IPS-20b (cell line): ENCODE measurements around the gene OR10G4.

ENCODE experiments used
- H3K27ac ChIP-seq: one replicate; pipeline ENCODE4 v1.5.1; 2013; ENCODE audit warnings: low read length
- H3K27me3 ChIP-seq: 2 replicates; pipeline ENCODE4 v1.6.1; 2013; ENCODE audit warnings: mild to moderate bottlenecking, low read length, inconsistent platforms; ENCODE audit not compliant: insufficient read depth
- H3K36me3 ChIP-seq: 2 replicates; pipeline ENCODE4 v1.6.1; 2013; ENCODE audit warnings: low read depth, mild to moderate bottlenecking, inconsistent platforms, low read length, moderate library complexity; ENCODE audit not compliant: insufficient read depth
- H3K4me1 ChIP-seq: 2 replicates; pipeline ENCODE4 v1.6.1; 2013; ENCODE audit warnings: mild to moderate bottlenecking, control low read depth, inconsistent platforms, low read length, moderate library complexity; ENCODE audit not compliant: insufficient read depth
- H3K4me3 ChIP-seq: 2 replicates; pipeline ENCODE4 v1.5.1; 2013; ENCODE audit warnings: mild to moderate bottlenecking, low read length, inconsistent platforms
- H3K9ac ChIP-seq: 2 replicates; pipeline ENCODE4 v1.6.1; 2013; ENCODE audit warnings: low read depth, mild to moderate bottlenecking, inconsistent platforms, low read length, moderate library complexity
- H3K9me3 ChIP-seq: 2 replicates; pipeline ENCODE4 v1.6.1; 2013; ENCODE audit warnings: mild to moderate bottlenecking, low read depth, low read length, inconsistent platforms; ENCODE audit not compliant: insufficient read depth

OR10G4 gene

DNA sequence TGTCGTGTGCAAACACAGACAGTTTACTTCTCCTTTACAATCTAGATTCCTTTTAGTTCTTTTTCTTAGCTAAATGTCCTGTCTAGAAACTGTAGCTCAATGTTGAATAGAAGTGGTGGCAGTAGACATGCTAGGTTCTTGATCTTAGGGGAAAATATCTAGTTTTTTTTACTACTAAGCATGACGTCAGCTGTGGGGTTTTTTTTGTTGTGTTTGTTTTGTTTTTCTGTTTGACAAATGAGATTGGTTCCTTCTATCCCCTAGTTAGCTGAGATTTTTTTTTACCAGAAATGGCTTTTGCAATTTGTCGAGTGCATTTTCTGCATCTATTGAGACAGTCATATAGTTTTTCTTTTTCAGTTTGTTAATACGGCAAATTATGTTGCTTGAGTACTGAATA lies 30.6 kb downstream of the OR10G4 start:
- no peaks in the 10 kb centered on the region for H3K9me3 ChIP-seq

DNA sequence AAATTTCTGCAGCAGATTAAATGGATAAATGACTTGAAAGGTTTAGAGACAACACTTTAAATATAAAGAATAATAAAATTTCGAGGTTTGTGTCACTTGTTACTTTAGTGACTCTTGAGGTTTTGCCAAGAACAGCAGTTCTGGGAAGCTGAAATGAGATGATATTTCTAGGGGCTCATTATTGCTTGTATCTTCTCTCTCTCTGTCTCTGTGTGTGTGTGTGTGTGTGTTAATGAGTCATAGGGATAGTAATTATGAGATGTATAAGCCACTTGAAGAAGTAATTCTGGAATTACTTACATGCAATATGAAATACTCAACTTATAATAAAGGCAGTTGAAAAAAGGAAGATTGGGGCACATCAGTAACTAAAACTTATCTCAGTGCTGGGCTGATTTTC lies 38.0 kb downstream of the OR10G4 start:
- H3K27me3 ChIP-seq = no peaks in the 10 kb centered on the region

More for the DNA sequence above, 30.6 kb downstream of the OR10G4 start:
- Histone ChIP-seq H3K4me1 (peaks cover 4% of the 10 kb centered on the region; the same call in 1 of the 2 replicates), H3K27me3 (no peaks in the 10 kb centered on the region), H3K36me3 (no peaks in the 10 kb centered on the region), H3K4me3 (no peak overlapping the region), H3K27ac (no peak overlapping the region), H3K9ac (no peak overlapping the region)

DNA sequence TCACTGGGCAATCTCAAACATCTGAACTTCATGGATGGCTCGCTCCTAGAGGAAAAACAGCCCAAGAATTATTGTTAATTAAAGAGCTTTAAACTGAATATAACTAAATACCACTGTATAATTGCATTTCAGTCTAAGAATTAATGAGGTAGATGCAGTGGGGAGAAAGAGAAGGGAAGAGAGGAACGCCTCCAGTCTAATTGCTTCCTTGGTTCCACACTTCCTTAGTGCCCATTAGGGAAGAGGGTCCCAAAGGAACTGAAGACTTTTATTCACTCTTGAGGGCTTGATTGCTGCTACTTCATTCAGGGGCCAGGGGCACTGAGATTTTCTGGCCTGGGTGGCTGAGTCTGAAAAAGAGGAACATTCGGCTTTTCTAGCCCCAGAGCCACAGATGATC lies 40.2 kb downstream of the OR10G4 start:
- Histone ChIP-seq H3K27ac (no peak overlapping the region), H3K4me3 (no peak overlapping the region), H3K36me3 (no peaks in the 10 kb centered on the region), H3K9ac (no peak overlapping the region), H3K4me1 (no peaks in the 10 kb centered on the region), H3K27me3 (no peaks in the 10 kb centered on the region), H3K9me3 (no peaks in the 10 kb centered on the region)

More for the DNA sequence above, 38.0 kb downstream of the OR10G4 start:
- H3K4me1 ChIP-seq = no peaks in the 10 kb centered on the region
- no peak overlapping the region for H3K9ac ChIP-seq
- no peak overlapping the region for H3K27ac ChIP-seq
- H3K4me3 ChIP-seq = no peak overlapping the region
- no peaks in the 10 kb centered on the region for H3K36me3 ChIP-seq
- no peaks in the 10 kb centered on the region for H3K9me3 ChIP-seq
